Subcutaneous adipose tissue (tissue), 4 donors: ENCODE results near the gene PPP1R10. TPM values are rescaled to one million over a fixed set of nuclear protein-coding genes. Genes with fewer than 3 reads are reported as not detected.

ENCODE experiments used
- total RNA-seq, 4 donors: library from RNA; depleted of rRNA; stranded (reverse); fragments of >200 nt; gene quantifications; one replicate each; pipeline ENCODE4 v1.1.0, GENCODE V29; 2016
- TF ChIP-seq, protein P1 (sequence below): fragments of 450-650 bp; IDR thresholded peaks from one replicate; pipeline ENCODE4 v1.5.1; 2016; ENCODE audit warnings: low read depth, mild to moderate bottlenecking, control low read depth, antibody characterized with exemption, moderate library complexity

The PPP1R10 gene
- total RNA-seq, 4 donors from 2014 or later: 19.0 to 29.7 (median 27.6) TPM

- TF ChIP-seq, protein P1, sequence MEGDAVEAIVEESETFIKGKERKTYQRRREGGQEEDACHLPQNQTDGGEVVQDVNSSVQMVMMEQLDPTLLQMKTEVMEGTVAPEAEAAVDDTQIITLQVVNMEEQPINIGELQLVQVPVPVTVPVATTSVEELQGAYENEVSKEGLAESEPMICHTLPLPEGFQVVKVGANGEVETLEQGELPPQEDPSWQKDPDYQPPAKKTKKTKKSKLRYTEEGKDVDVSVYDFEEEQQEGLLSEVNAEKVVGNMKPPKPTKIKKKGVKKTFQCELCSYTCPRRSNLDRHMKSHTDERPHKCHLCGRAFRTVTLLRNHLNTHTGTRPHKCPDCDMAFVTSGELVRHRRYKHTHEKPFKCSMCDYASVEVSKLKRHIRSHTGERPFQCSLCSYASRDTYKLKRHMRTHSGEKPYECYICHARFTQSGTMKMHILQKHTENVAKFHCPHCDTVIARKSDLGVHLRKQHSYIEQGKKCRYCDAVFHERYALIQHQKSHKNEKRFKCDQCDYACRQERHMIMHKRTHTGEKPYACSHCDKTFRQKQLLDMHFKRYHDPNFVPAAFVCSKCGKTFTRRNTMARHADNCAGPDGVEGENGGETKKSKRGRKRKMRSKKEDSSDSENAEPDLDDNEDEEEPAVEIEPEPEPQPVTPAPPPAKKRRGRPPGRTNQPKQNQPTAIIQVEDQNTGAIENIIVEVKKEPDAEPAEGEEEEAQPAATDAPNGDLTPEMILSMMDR: no peak
Observed at GRCh38 chr6:30600451-30600961, 16.5 kb downstream of the PPP1R10 start.

DNA sequence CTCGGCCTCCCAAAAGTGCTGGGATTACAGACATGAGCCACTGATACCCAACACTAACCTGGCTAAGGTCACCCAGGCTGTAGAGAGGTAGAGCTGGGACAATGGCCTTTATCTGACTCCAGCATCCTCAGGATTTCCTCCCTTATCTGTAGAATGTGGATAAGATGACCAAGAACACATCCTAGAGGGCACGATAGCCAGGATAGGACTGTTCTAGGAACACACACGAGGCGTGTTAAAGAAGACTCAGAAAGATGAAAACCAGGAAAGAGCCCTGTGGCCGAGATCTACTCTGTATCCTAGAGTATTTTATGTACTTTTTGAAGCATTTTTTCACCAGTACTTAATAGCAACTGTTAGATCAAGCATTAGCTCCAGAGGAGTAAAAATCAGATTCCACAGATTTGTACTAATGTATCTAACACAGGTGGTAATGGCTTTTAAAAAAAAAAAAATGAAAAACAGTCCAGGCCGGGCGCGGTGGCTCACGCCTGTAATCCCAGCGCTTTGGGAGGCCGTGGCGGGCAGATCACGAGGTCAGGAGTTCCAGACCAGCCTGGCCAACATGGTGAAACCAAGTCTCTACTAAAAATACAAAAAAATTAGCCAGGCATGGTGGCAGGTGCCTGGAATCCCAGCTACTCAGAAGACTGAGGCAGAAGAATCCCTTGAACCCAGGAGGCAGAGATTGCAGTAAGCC, 17.3 kb downstream of the PPP1R10 start:
- TF ChIP-seq, protein P1: no peak

DNA sequence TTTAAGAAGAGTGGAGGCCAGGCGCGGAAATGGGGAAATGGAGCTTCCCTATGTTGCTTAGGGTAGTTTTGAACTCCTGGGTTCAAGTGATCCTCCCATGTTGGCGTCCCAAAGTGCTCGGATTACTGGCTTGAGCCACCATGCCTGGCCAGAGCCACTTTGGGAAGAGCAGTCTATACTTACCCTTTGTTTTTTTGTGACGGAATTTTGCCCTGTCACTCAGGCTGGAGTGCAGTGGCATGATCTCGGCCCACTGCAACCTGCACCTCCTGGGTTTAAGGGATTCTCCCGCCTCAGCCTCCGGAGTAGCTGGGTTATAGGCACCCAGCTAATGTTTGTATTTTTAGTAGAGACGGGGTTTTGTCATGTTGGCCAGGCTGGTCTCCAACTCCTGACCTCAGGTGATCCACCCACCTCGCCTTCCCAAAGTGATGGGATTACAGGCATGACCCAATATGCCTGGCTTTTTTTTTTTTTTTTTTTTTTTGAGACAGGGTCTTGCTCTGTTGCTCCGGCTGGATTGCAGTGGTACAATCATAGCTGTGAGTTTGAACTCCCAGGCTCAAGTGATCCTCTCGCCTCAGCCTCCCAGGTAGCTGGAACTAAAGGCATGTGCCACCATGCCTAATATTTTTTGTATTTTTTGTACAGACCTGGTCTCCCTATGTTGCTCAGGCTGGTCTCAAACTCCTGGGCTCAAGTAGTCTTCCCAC, 18.0 kb downstream of the PPP1R10 start:
- TF ChIP-seq, protein P1: no peak

DNA sequence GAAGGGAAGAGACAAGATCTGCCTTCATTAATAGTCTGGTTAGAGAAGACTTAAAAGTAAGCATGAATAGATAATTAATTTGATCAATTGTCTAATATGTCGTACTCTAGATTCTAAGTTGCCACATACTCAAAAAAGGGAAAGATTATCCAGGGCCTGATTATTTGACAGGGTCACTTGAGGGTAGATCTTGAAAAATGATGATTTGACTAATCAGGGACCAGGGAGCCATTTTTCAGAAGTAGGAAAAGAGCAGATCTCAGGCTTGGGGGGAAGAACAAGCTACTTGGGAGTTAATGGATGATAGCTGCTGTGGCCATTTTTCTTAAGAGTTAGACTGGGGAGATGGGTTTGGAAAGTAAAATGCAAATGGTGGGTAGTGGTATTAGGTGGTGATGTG, 24.8 kb downstream of the PPP1R10 start:
- TF ChIP-seq, protein P1: no peak

DNA sequence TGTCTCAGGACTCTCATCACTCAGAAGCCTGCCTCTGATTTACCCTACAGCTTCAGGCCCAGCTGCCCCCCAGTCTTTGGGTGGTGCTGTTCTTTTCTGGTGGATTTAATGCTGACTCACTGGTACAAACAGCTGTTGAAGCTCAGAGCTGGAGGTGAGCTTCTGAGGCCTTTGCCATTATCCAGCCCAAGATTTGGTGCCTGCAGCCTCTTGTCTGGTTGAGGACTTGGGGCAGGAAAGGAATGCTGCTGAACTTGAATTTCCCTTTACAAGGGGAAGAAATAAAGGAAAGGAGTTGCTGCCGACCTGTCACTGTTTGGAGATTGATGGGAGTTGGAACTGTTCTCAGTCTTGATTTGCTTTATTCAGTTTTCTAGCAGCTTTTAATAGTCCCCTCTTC, 26.0 kb downstream of the PPP1R10 start:
- TF ChIP-seq, protein P1: no peak

GRCh38 chr6:30590509-30590908, 26.5 kb downstream of the PPP1R10 start:
- TF ChIP-seq, protein P1: no peak

- TF ChIP-seq, protein P1: no peak
Observed at GRCh38 chr6:30589754-30590358, 27.2 kb downstream of the PPP1R10 start.
